SU-DHL-6 (cell line): ENCODE data around the gene HOXD10.

Experiments
- H2AFZ ChIP-seq: fragments of 200-600 bp; sonication (generic); 2 replicates; pipeline ENCODE4 v1.6.1; 2014; ENCODE audit warnings: low read depth, mild to moderate bottlenecking, moderate library complexity, mixed read lengths, antibody characterized with exemption, low read length; ENCODE audit not compliant: severe bottlenecking
- H3F3A ChIP-seq: fragments of 200-600 bp; shearing (Covaris generic); 2 replicates; pipeline ENCODE4 v1.6.0; 2016; ENCODE audit warnings: antibody characterized with exemption, mild to moderate bottlenecking; ENCODE audit not compliant: insufficient read depth
- H3K27ac ChIP-seq: fragments of 200-600 bp; sonication (generic); 2 replicates; pipeline ENCODE4 v1.5.1; 2016; ENCODE audit warnings: low read depth, mild to moderate bottlenecking, low read length, moderate library complexity, mixed read lengths
- H3K27me3 ChIP-seq: fragments of 200-600 bp; sonication (generic), shearing (Covaris generic); 2 replicates; pipeline ENCODE4 v1.6.0; 2014; ENCODE audit warnings: mild to moderate bottlenecking, low read length
- H3K36me3 ChIP-seq: fragments of 200-600 bp; sonication (generic); 2 replicates; pipeline ENCODE4 v1.6.1; 2014; ENCODE audit warnings: mild to moderate bottlenecking, low read length, mixed read lengths
- H3K4me2 ChIP-seq: fragments of 300-600, 200-600 bp; shearing (Covaris generic), sonication (generic); 2 replicates; pipeline ENCODE4 v1.6.0; 2014; ENCODE audit warnings: low read length, low read depth, mild to moderate bottlenecking; ENCODE audit not compliant: poor library complexity, severe bottlenecking
- H3K4me3 ChIP-seq: fragments of 200-600 bp; sonication (generic); 2 replicates; pipeline ENCODE4 v1.5.1; 2014; ENCODE audit warnings: antibody characterized with exemption, low read length, mild to moderate bottlenecking, mixed read lengths; ENCODE audit not compliant: insufficient read depth, poor library complexity, severe bottlenecking
- H3K79me2 ChIP-seq: fragments of 200-600 bp; sonication (generic); 2 replicates; pipeline ENCODE4 v1.6.1; 2014; ENCODE audit warnings: mild to moderate bottlenecking, low read length, moderate library complexity; ENCODE audit not compliant: insufficient read depth
- H3K9ac ChIP-seq: fragments of 200-600 bp; sonication (generic); 2 replicates; pipeline ENCODE4 v1.7.0; 2014; ENCODE audit warnings: mild to moderate bottlenecking, low read length
- H3K9me2 ChIP-seq: fragments of 200-600 bp; sonication (generic); replicated peaks from 2 replicates; pipeline ENCODE4 v1.6.1; 2014; ENCODE audit warnings: low read length; ENCODE audit not compliant: insufficient read depth
- H3K9me3 ChIP-seq: fragments of 200-600 bp; sonication (generic); 2 replicates; pipeline ENCODE4 v1.6.1; 2014; ENCODE audit warnings: low read length, mixed read lengths; ENCODE audit not compliant: insufficient read depth
- H4K20me1 ChIP-seq: fragments of 200-600 bp; sonication (generic); 2 replicates; pipeline ENCODE4 v1.6.1; 2014; ENCODE audit warnings: low read depth, mild to moderate bottlenecking, antibody characterized with exemption, low read length, moderate library complexity, mixed read lengths
- CTCF ChIP-seq: fragments of 200-600 bp; sonication (generic); IDR thresholded peaks from one replicate; pipeline ENCODE4 v1.5.1; 2017; ENCODE audit warnings: antibody characterized with exemption, mild to moderate bottlenecking, low read length, moderate library complexity; ENCODE audit not compliant: insufficient read depth, poor library complexity, severe bottlenecking
- EZH2phosphoT487 ChIP-seq: fragments of 200-600 bp; sonication (generic), shearing (Covaris generic); conservative IDR thresholded peaks from 2 replicates; pipeline ENCODE4 v1.6.1; 2018; ENCODE audit warnings: mild to moderate bottlenecking, antibody characterized with exemption, low read length, moderate library complexity, mixed read lengths

HOXD10 gene

GRCh38 chr2:176161825-176162626, 45.4 kb downstream of the HOXD10 start:
- no peak overlapping the region for H3K9ac ChIP-seq
- no peaks in the 10 kb centered on the region for H3K9me3 ChIP-seq
- H3K27me3 ChIP-seq = no peaks in the 10 kb centered on the region
- H3K9me2 ChIP-seq = no peaks in the 10 kb centered on the region
- H3K4me2 ChIP-seq = no peak overlapping the region
- H3K79me2 ChIP-seq = no peaks in the 10 kb centered on the region
- no peak overlapping the region for H3K4me3 ChIP-seq
- H4K20me1 ChIP-seq = no peaks in the 10 kb centered on the region
- no peak for TF ChIP-seq EZH2phosphoT487
- no peak for TF ChIP-seq CTCF
- no peak overlapping the region for H2AFZ ChIP-seq
- no peak overlapping the region for H3K27ac ChIP-seq
- H3K36me3 ChIP-seq = no peaks in the 10 kb centered on the region
- no peaks in the 10 kb centered on the region for H3F3A ChIP-seq

GRCh38 chr2:176162911-176163671, 46.5 kb downstream of the HOXD10 start:
- Histone ChIP-seq H3K36me3 (no peaks in the 10 kb centered on the region), H3K27me3 (no peaks in the 10 kb centered on the region), H4K20me1 (no peaks in the 10 kb centered on the region), H3K27ac (no peak overlapping the region), H3K4me2 (no peak overlapping the region), H3K79me2 (no peaks in the 10 kb centered on the region), H3F3A (no peaks in the 10 kb centered on the region), H3K9ac (no peak overlapping the region), H2AFZ (no peak overlapping the region), H3K9me3 (no peaks in the 10 kb centered on the region), H3K9me2 (no peaks in the 10 kb centered on the region), H3K4me3 (no peak overlapping the region)
- TF ChIP-seq CTCF (no peak), EZH2phosphoT487 (no peak)

- Histone ChIP-seq H3F3A (no peaks in the 10 kb centered on the region), H3K9ac (no peak overlapping the region), H4K20me1 (no peaks in the 10 kb centered on the region), H2AFZ (no peak overlapping the region), H3K9me3 (no peaks in the 10 kb centered on the region), H3K27ac (no peak overlapping the region), H3K79me2 (no peaks in the 10 kb centered on the region), H3K36me3 (no peaks in the 10 kb centered on the region), H3K9me2 (no peaks in the 10 kb centered on the region), H3K4me3 (no peak overlapping the region), H3K27me3 (no peaks in the 10 kb centered on the region), H3K4me2 (no peak overlapping the region)
- no peak for TF ChIP-seq EZH2phosphoT487
- TF ChIP-seq CTCF = no peak
Observed at GRCh38 chr2:176163672-176164056, 47.1 kb downstream of the HOXD10 start.
